ENCODE data around the gene C8G. TPM values are rescaled to one million over a fixed set of nuclear protein-coding genes. Genes with fewer than 3 reads are reported as not detected.

The C8G gene
- total and polyA plus RNA-seq, 2 of the 8 experiments (the other 6 are each of a cell fraction or from before 2014, with no cell fraction given): 0.62 to 0.80 TPM

DNA sequence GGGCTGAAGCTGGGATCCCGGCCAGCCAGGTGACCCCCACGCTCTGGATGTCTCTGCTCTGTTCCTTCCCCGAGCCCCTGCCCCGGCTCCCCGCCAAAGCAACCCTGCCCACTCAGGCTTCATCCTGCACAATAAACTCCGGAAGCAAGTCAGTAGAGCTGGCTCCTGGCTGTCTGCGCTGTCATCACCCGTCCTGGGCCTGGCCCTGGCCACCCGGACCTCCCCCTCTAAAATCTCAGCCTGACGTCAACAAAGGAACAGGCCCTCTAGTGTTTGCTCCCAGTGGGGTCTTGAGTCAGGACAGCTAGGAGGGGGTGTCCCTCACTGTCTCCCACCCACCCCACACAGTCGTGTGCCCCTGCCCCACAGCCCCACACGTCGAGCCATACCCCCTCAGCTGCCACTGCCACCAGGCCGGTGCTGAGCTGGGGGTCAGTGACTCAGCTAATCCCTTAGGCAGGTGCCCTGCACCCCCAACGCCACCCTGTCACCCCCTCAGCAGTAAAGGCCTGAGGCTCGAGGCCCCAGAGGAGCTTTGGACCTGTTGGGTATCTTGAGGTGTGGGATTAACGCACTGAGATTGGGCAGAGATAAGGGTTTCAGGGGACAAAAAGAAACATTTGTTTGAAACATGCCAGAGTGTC, 36.7 kb downstream of the C8G start (continued):
- TF ChIP-seq, protein P1, sequence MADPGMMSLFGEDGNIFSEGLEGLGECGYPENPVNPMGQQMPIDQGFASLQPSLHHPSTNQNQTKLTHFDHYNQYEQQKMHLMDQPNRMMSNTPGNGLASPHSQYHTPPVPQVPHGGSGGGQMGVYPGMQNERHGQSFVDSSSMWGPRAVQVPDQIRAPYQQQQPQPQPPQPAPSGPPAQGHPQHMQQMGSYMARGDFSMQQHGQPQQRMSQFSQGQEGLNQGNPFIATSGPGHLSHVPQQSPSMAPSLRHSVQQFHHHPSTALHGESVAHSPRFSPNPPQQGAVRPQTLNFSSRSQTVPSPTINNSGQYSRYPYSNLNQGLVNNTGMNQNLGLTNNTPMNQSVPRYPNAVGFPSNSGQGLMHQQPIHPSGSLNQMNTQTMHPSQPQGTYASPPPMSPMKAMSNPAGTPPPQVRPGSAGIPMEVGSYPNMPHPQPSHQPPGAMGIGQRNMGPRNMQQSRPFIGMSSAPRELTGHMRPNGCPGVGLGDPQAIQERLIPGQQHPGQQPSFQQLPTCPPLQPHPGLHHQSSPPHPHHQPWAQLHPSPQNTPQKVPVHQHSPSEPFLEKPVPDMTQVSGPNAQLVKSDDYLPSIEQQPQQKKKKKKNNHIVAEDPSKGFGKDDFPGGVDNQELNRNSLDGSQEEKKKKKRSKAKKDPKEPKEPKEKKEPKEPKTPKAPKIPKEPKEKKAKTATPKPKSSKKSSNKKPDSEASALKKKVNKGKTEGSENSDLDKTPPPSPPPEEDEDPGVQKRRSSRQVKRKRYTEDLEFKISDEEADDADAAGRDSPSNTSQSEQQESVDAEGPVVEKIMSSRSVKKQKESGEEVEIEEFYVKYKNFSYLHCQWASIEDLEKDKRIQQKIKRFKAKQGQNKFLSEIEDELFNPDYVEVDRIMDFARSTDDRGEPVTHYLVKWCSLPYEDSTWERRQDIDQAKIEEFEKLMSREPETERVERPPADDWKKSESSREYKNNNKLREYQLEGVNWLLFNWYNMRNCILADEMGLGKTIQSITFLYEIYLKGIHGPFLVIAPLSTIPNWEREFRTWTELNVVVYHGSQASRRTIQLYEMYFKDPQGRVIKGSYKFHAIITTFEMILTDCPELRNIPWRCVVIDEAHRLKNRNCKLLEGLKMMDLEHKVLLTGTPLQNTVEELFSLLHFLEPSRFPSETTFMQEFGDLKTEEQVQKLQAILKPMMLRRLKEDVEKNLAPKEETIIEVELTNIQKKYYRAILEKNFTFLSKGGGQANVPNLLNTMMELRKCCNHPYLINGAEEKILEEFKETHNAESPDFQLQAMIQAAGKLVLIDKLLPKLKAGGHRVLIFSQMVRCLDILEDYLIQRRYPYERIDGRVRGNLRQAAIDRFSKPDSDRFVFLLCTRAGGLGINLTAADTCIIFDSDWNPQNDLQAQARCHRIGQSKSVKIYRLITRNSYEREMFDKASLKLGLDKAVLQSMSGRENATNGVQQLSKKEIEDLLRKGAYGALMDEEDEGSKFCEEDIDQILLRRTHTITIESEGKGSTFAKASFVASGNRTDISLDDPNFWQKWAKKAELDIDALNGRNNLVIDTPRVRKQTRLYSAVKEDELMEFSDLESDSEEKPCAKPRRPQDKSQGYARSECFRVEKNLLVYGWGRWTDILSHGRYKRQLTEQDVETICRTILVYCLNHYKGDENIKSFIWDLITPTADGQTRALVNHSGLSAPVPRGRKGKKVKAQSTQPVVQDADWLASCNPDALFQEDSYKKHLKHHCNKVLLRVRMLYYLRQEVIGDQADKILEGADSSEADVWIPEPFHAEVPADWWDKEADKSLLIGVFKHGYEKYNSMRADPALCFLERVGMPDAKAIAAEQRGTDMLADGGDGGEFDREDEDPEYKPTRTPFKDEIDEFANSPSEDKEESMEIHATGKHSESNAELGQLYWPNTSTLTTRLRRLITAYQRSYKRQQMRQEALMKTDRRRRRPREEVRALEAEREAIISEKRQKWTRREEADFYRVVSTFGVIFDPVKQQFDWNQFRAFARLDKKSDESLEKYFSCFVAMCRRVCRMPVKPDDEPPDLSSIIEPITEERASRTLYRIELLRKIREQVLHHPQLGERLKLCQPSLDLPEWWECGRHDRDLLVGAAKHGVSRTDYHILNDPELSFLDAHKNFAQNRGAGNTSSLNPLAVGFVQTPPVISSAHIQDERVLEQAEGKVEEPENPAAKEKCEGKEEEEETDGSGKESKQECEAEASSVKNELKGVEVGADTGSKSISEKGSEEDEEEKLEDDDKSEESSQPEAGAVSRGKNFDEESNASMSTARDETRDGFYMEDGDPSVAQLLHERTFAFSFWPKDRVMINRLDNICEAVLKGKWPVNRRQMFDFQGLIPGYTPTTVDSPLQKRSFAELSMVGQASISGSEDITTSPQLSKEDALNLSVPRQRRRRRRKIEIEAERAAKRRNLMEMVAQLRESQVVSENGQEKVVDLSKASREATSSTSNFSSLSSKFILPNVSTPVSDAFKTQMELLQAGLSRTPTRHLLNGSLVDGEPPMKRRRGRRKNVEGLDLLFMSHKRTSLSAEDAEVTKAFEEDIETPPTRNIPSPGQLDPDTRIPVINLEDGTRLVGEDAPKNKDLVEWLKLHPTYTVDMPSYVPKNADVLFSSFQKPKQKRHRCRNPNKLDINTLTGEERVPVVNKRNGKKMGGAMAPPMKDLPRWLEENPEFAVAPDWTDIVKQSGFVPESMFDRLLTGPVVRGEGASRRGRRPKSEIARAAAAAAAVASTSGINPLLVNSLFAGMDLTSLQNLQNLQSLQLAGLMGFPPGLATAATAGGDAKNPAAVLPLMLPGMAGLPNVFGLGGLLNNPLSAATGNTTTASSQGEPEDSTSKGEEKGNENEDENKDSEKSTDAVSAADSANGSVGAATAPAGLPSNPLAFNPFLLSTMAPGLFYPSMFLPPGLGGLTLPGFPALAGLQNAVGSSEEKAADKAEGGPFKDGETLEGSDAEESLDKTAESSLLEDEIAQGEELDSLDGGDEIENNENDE (IDR thresholded peaks at IDR 0.05; ENCODE audit: insufficient replicate concordance, low read length): no peak
- no peak for TF ChIP-seq BRCA1 (IDR thresholded peaks at IDR 0.05; ENCODE audit: low read depth, low read length)
- TF ChIP-seq RAD21 (IDR thresholded peaks at IDR 0.05 in 1 of 2, conservative IDR thresholded peaks at IDR 0.05 in 1 of 2; ENCODE audit: low read depth in 2 of 2, low read length in 2 of 2): no peak
